ENCODE measurements around the gene EHF. TPM values are rescaled to one million over a fixed set of nuclear protein-coding genes. Genes with fewer than 3 reads are reported as not detected.

Gene EHF
- total and polyA plus RNA-seq, 2 of the 8 experiments (the other 6 are each of a cell fraction or from before 2014, with no cell fraction given): not detected

GRCh38 chr11:34651551-34651950 is 30.7 kb downstream of the EHF start:
- POLR2A ChIA-PET (ENCODE audit: partially characterized antibody): interaction anchor here (1.0 kb wide), 1 partner anchor 21 kb away, joined by 3 read pairs; no protein-coding TSS in a partner anchor
- no peak for DNase-seq (ENCODE audit: low read depth in 1 of 2, low spot score in 2 of 2)
- H4K20me1 ChIP-seq (replicated peaks in 1 of 2; ENCODE audit: control insufficient read depth in 1 of 2, insufficient read depth in 2 of 2, low read length in 2 of 2): no peaks in the 10 kb centered on the region
- no peak overlapping the region for H2AK5ac ChIP-seq (ENCODE audit: low read depth, low read length)
- FAIRE-seq: no peak
- no peaks in the 10 kb centered on the region for H3K27me3 ChIP-seq (replicated peaks in 1 of 4; ENCODE audit: control insufficient read depth in 3 of 4, extremely low read depth in 1 of 4, insufficient read depth in 3 of 4, low read length in 3 of 4)
- H3K9ac ChIP-seq (replicated peaks in 1 of 4; ENCODE audit: extremely low read depth in 1 of 4, low read depth in 3 of 4, low read length in 3 of 4): no peak overlapping the region
- no peaks in the 10 kb centered on the region for H3K36me3 ChIP-seq (ENCODE audit: control insufficient read depth in 2 of 4, insufficient read depth in 4 of 4, low read length in 3 of 4)
- H2BK120ac ChIP-seq (replicated peaks; ENCODE audit: low read depth, low read length): no peak overlapping the region
- H2BK15ac ChIP-seq (ENCODE audit: low read length): no peak overlapping the region
- H2AFZ ChIP-seq (ENCODE audit: low read length): no peak overlapping the region
- no peak overlapping the region; a peak in 1 of 8 replicates for H3K4me3 ChIP-seq (ENCODE audit: extremely low read depth in 1 of 4, insufficient read depth in 2 of 4, low read depth in 3 of 4, low read length in 4 of 4)
- H3K27ac ChIP-seq (ENCODE audit: low read depth, low read length): no peak overlapping the region
- WGBS, 2 experiments (ENCODE audit: extremely low coverage in 1 of 2, insufficient coverage in 1 of 2, insufficient read length in 1 of 2, insufficient replicate concordance in 2 of 2, low coverage in 1 of 2, low lambda C conversion rate in 2 of 2, missing lambda C conversion rate in 1 of 2): 96% methylated on average over 3 of the region's 3 CpGs; no CpG with 5 or more reads in 1 of the 2 experiments
- TF ChIP-seq SIN3A (conservative IDR thresholded peaks at IDR 0.05 in 1 of 2, IDR thresholded peaks at IDR 0.05 in 1 of 2; ENCODE audit: low read depth in 1 of 2, low read length in 2 of 2) (0 out of 4 replicates have a peak, but pooled peaks of 1 of the 2 experiments have one; percentile 36), EGR1 (IDR thresholded peaks at IDR 0.05; ENCODE audit: borderline replicate concordance, low read depth, low read length) (no peak)
- CTCF ChIA-PET (ENCODE audit: partially characterized antibody): interaction anchor here (1.2 kb wide), 1 partner anchor 21 kb away, joined by 4 read pairs; no protein-coding TSS in a partner anchor
- no peak overlapping the region for H3K4ac ChIP-seq (replicated peaks; ENCODE audit: insufficient read length, low read depth, low read length)
- no peak overlapping the region for H4K8ac ChIP-seq (ENCODE audit: extremely low read depth, insufficient read depth, low read length)
- no peak overlapping the region for H2BK5ac ChIP-seq (ENCODE audit: low read depth, low read length)
- H2BK12ac ChIP-seq (ENCODE audit: low read depth, low read length): no peak overlapping the region
- H3K56ac ChIP-seq (replicated peaks; ENCODE audit: insufficient read length, low read depth, low read length): no peak overlapping the region
- H2BK20ac ChIP-seq (ENCODE audit: low read length): no peak overlapping the region
- no peaks in the 10 kb centered on the region for H3K79me2 ChIP-seq (ENCODE audit: control insufficient read depth in 1 of 2, insufficient read depth in 2 of 2, low read length in 2 of 2)
- peak overlapping the region in 1 of 2 experiments; percentile 42; a peak in 1 of 4 replicates for H3K4me2 ChIP-seq (ENCODE audit: insufficient read depth in 1 of 2, low read depth in 2 of 2, low read length in 2 of 2)
- peaks cover 0 to 21% (median 12%) of the 10 kb centered on the region in 4 experiments; a peak in 6 of 7 replicates for H3K4me1 ChIP-seq (replicated peaks in 1 of 4; ENCODE audit: control insufficient read depth in 3 of 4, insufficient read depth in 4 of 4, low read length in 3 of 4)
- no peak overlapping the region for H3K18ac ChIP-seq (ENCODE audit: extremely low read depth, low read length)
- H3K14ac ChIP-seq (ENCODE audit: insufficient read length): no peak overlapping the region
- peaks cover 2% of the 10 kb centered on the region; the same call in 1 of the 2 replicates for H3K23me2 ChIP-seq (ENCODE audit: low read depth, low read length)
- H3K23ac ChIP-seq (ENCODE audit: insufficient read length): no peak overlapping the region
- H4K91ac ChIP-seq (replicated peaks; ENCODE audit: insufficient read length, low read length): no peak overlapping the region
- H3K9me3 ChIP-seq (ENCODE audit: insufficient read depth in 2 of 2, low read depth in 1 of 2, low read length in 1 of 2): no peaks in the 10 kb centered on the region
- no peak overlapping the region for H4K5ac ChIP-seq (ENCODE audit: insufficient read length, low read depth, low read length)
- no peaks in the 10 kb centered on the region for H3K79me1 ChIP-seq (ENCODE audit: low read depth, low read length)
